HG02759 (cell line): ENCODE measurements around the gene CFAP73.

Experiments
- ATAC-seq: cut with Tn5 transposase; IDR thresholded peaks from one replicate; pipeline ENCODE4 v1.9.1; 2021; ENCODE audit warnings: mild to moderate bottlenecking, moderate library complexity; ENCODE audit not compliant: unreplicated experiment

The CFAP73 gene

DNA sequence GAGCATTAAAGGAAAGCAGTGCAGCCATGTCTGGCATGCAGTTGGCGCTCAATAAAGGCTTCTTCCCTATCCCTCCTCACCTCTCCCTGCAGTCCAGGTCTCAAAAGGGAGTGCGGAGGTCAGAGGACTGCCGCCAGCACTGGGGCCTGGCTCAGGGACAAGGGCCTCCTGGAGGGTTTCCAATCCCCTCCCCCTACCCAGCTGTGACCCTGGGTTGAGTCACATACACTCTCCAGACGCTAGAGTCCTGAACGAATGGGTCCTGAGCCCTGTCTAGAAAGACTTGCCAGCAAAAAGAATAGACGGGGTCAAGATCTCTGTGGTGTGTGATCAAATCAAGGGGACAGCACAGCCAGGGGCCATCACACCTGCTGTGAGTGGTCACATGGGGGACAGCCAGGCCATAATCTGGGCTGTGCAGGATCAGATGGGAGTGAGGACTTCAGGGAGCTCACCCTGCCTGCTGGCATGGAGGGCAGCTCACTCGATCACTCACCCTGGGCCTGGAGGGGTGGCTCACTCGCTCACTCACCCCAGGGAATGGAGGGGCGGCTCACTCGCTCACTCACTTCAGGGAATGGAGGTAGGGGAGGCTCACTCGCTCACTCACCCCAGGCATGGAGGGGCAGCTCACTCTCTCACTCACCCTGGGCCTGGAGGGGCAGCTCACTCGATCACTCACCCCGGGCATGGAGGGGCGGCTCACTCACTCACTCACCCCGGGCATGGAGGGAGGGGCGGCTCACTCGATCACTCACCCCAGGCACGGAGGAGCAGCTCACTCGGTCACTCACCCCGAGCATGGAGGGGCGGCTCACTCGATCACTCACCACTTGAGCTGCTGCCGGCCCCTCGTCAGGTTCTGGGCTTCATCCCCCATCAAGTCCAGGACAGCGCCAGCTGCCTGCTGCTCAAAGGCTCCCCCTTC lies 12.8 kb downstream of the CFAP73 start:
- no peak for ATAC-seq

DNA sequence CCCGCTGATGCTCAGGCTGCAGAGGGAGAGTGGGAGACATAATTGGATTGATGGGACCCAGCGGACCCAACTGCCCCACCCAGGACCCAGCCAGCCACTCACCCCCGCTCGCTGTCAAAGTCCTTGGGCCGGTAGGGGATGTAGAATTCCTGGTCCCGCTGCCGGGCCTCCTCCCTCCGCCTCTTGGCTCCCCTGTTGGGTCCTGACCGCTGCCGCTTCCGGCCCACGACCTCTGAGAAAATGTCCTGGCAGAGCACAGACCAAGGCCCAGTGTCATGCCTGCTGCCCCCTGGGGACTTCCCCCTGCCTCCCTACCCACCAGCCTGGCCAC lies 13.5 kb downstream of the CFAP73 start:
- ATAC-seq = no peak

DNA sequence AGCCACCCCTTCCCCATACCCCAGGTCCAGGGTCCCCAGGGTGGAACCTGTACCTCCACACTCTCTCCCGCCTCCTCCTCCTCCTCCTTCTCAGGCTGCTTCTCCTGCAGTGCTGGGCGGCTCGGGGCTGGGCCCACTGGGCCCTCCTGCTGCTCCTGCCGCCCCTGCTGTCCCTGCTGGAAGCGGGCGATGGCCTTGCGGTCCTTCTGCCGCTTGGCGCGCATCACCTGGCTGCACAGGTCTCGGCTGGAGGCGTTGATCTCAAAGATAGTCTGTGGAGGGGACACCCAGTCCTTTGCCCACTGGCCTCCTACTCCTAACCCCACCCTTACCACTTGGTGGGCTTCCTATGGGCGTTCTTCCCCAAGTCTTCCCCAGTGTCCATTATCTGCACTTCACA lies 14.5 kb downstream of the CFAP73 start:
- ATAC-seq = no peak

DNA sequence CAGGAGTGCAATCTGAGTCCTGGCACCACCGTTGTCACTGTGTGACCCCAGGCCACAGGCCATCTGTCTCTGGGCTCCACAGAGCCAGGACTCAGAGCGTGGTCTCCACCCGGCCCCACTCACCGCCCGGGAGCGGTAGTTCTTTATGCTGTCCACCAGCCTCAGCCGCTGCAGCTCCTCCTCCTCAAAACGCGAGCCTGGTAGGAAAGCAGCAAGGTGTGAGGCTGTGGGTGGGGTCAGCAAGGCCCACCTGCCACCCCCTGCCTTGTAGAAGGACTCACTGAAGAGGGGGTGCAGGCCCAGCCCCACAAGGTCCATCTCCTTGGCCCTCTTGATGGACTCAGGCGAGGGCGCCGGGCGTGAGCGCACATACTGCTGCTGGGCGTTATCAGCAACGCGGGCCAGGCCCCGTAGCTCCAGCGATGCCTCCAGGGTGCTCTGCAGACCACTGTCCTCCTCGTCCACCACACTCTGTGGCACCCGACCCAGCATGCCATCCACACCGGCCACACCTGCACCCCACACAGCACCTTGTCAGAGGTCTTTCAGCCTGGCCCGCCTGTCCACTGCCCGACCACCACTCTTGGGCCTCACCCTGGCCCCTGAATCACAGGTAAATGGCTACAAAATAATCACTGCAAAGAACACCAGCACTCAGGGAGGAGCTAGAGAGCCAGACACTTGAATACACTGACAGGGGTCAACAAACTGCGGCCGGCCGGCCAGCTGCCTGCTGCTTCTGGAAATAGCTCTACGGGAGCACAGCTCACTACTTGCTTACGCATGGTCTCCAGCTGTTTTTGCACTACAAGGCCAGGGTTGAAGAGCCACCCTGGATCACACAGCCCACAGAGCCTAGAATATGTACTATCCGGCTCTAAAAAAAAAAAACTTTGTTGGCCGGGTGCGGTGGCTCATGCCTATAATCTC lies 16.3 kb downstream of the CFAP73 start:
- ATAC-seq = no peak

DNA sequence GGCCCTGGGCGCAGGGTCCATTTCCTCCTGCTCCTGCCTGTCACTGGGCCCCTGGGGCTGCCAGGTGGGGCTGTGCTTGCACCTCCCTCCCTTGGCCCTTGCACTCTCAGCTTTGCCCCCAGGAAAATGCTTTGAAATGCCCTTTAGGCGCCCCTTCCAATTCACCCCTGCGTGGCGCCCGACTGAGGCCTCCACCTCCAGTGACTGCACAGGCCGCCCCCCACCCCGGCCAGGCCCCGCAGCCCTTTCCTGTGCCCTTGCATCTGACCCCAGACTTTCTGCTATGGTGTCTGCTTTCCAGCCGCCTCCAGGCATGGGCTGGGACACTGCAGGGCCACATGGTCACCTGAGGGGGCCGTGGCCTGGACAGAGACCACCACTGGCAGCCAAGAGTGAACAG lies 18.3 kb downstream of the CFAP73 start:
- ATAC-seq = no peak

DNA sequence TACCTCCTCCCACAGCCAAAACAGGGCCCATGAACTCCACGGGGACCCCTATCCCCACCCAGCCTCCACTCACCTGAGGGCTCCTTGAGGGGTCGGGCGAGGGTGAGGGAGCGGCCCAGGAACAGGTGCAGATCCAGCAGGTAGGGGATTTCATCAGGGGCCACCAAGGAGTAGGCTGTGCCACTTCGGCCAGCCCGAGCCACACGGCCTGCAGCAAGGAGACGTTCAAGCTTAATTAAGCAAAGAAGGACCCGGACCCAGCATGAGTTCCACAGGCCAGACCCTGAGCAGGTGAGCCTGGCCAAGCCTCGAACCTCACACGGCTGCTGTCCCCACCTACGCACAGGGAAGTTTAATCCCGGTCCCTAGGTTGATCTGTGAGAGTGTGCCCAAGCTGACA lies 20.2 kb downstream of the CFAP73 start:
- no peak for ATAC-seq

DNA sequence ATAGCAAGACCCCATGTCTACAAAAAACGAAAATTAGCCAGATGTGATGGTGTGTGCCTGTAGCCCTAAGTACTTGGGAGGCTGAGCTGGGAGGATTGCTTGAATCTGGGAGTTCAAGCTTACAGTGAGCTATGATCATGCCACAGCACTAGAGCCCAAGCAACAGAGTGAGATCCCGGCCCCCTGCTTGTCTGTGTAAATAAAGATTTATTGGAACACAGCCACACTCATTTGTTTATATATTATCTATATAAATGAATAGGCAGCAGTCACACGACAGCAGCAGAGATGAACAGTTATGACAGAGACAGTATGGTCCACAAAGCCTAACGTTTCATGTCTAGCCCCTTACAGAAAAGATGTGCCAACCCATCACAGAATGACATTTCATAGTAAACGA lies 20.9 kb downstream of the CFAP73 start:
- no peak for ATAC-seq

DNA sequence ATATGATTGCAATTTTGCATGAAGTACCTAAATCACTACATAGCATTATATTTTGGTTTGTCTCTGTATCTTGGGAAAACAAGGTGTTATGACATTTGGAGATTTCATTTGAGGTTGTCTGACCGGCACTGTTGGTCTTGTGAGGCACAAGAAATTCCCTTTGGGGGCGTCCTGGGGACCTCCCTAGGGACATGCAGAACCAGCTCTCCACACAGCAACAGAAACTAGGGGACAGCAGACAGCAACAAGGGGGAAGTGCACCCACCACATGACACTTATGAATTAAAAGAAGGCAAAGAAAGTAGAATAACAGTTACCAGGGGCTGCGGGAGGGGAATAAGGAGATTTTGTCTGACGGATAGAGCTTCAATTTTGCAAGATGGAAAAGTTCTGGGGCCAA lies 21.4 kb downstream of the CFAP73 start:
- ATAC-seq = no peak

DNA sequence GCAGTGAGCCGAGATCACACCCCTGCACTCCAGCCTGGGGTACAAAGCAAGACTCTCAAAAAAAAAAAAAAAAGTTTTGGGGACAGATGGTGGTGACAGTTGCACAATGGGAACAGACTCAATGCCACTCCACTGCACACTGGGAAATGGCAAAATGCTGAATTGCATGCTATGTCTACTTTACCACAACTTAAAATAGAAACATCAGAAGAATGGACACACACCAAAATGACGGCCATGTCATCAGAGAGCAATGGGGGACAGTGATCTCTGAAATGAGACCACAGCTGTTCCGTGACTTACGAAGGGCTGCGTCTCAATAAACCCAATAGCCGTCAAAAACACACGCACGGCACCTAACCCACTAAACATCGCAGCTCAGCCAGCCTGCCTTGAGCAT lies 22.0 kb downstream of the CFAP73 start:
- ATAC-seq = no peak

DNA sequence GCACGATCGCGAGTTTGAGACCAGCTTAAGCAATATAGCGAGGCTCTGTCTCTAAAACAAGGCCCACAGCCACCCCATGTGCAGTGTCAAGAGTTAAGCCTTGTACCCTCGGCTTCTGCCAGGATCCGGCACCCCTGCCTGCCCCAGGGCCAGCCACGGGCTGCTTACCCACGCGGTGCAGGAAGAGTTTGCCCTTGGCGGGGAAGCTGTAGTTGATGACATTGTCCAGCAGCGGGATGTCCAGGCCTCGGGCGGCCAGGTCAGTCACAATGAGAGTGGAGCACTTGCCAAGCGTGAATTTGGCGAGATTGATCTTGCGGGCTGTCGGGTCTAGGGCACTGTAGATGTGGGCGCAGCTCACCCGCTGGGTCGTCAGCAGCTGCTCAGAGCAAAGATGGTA lies 22.7 kb downstream of the CFAP73 start:
- no peak for ATAC-seq

DNA sequence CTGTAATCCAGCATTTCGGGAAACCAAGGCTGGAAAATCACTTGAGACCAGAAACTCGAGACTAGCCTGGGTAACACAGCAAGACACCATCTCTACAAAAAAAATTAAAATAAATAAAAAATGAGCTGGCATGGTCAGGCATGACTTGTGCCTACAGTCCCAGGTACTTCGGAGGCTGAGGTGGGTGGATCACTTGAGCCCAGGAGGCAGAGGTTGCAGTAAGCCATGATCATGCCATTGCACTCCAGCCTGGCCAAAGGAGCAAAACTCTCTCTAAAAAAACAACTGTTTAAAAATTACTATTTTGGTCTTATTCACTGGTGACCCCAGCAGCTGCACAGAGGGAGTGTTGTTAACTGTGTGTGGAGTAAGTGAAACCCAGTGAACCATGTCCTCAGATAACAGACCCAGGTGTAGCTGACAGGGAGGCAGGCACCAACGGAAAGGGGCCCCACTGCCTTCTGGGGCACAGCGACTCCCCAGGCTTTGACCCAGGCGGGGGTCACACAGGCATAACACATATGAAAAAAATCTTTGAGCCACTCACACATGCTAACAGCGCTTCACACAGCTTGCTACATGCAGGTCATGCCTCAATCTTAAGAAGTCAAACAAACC lies 23.7 kb downstream of the CFAP73 start:
- peak; percentile 76 for ATAC-seq

DNA sequence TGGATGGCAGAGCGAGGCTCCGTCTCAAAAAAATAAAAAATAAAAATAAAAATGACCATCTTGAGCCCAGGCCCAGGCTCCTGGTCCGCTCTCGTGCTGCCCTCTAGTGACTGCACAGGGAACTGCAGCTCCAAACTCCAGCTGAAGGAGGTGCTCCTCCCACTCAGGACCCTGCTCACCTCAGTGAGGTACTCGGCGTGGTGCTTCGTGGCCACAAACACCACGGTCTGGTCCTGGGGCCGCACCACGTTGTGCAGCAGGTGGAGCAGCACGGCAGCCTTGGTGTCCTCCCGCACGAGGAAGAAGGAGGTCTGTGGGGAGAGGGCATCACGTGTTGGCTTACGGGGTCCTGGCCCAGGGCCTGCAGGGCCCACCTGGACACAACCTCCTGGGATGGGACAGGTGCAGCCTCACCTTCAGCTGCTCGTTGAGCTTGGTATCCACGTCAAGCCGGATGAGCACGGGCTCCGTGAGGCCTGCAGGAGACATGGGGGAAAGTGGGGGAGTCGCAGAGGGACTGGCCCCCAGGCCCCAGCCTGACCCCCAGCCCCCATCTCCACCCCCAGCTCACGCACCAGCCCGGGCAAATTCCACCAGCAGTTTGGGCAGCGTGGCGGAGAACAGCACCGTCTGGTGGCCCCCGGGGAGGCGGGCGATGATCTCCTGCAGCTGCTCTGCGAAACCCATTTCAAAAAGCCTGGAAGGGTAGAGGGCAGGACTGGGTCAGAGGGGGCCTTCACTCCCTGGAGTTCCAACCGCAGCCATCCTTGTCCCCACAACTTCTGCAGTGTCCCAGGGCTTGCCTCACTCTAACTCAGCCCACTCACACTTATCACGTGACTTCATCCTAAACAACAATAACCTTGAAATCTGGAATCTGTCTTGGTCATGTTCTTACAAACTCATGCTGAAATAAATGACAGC lies 25.2 kb downstream of the CFAP73 start:
- ATAC-seq = no peak

DNA sequence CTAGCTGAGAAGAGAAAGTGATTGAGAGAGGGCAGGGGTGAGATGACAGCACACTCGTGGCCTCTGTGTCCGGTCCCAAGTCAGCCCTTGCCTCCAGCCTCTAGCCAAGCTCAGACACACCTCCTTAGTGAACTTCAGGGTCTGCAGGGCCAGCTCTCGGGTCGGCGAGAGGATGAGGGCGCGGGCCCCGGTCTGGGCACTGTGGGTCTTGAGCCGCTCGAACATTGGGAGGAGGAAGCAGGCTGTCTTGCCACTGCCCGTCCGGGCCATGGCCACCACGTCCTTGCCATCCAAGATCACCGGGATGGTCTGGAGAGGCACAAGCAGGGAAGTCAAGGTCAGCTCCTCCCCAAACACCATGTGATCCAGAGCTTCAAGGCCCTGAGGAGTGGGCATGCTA lies 29.5 kb downstream of the CFAP73 start:
- no peak for ATAC-seq

DNA sequence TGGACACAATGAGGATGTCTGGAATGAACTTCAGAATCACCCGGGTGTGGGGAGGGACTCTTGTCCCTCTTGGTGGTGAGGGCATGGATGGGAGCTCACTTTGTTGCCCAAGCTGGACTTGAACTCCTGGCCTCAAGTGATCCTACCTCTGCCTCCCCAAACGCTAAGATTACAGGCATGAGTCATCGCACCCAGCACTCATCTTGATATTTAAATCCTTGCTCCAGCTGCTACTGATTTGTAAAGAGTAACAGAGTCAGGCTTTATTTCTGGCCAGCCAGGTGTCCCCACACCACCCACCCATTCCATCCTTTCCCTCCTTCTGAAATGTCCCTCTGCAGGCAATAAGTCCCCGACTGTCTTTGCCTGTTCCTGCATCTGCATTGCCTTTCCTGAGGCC lies 30.8 kb downstream of the CFAP73 start:
- ATAC-seq = no peak

DNA sequence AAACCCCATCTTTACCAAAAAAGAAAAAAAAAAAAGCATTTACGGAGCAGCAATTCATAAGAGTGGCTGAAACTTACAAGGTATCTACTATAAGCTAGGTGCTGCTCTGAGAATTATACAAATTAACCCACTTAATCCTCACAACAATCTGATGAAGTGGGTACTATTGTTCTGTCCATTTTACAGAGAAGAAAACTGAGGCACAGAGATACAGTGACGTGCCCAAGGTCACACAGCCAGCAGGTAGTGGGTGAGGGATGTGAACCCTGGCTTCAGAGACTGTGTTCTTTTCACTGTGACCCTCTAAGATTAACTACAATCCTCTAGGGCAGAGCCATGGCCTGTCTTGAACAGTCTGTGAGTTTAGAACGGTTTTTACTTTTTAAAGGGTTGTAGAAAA lies 32.5 kb downstream of the CFAP73 start:
- ATAC-seq = no peak

DNA sequence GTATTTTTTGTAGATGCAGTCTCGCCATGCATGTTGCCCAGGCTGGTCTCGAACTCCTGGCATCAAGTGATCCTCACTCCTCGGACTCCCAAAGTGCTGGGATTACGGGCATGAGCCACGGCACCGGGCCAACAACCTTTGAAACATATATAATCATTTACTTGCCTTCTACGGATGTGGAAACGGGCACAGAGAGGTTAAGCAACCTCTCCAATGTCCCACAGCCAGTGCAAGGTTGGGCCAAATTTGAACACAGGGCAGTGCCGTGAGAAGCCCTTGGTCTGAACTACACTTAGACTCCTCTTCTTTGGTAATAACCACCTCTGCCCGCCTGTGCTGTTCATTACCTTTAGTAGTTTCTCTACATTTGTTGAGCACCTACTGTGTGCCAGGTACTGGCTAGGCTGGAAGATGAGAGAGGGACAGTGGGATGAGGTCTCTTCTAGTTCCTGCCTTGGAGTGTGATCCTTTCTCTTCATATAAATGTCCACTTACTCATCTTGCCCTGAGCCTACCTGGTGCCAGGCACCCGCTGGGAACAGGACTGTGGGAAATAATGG lies 33.6 kb downstream of the CFAP73 start:
- ATAC-seq = no peak

DNA sequence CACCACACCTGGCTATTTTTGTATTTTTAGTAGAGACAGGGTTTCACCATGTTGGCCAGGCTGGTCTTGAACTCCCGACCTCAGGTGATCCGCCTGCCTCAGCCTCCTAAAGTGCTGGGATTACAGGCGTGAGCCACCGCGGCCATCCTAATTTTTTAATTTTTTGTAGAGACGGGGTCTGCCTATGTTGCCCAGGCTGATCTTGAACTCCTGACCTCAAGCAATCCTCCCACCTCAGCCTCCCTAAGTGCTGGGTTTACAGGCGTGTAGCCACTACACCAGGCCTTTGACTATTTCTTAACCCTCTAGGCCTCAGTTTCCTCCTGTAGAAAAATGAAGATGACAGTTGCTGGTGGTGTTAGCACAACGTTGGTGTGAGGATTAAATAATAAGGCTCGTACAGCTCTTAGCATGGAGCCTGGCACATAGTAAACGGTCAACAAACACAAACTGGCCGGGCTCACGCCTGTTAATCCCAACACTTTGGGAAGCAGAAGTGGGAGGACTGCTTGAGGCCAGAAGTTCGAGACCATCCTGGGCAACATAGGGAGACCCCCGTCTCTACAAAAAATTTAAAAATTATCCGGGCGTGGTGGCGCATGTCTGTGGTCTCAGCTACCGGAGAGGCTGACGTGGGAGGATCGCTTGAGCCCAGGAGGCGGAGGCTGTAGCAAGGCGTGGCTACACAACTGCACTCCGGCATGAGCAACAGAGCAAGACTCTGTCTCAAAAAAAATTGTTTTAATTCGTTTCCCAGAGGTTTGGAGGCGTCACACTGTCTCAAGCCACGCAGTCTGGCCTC lies 34.8 kb downstream of the CFAP73 start:
- ATAC-seq = peak; percentile 54

DNA sequence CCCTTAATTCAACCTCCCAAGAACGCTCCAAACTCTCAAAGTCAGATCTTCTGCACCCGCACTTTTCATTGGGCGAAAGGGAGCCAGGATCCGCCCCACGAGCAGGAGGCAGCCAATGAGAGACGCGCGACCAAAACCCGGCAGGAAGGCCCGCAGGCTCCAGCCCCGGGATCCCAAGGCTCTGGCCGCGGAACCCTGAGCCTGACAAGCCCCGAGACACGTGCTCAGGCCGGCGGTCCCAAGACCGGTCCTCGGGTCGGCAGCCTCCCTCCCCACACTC lies 35.3 kb downstream of the CFAP73 start:
- ATAC-seq = peak; percentile 81

DNA sequence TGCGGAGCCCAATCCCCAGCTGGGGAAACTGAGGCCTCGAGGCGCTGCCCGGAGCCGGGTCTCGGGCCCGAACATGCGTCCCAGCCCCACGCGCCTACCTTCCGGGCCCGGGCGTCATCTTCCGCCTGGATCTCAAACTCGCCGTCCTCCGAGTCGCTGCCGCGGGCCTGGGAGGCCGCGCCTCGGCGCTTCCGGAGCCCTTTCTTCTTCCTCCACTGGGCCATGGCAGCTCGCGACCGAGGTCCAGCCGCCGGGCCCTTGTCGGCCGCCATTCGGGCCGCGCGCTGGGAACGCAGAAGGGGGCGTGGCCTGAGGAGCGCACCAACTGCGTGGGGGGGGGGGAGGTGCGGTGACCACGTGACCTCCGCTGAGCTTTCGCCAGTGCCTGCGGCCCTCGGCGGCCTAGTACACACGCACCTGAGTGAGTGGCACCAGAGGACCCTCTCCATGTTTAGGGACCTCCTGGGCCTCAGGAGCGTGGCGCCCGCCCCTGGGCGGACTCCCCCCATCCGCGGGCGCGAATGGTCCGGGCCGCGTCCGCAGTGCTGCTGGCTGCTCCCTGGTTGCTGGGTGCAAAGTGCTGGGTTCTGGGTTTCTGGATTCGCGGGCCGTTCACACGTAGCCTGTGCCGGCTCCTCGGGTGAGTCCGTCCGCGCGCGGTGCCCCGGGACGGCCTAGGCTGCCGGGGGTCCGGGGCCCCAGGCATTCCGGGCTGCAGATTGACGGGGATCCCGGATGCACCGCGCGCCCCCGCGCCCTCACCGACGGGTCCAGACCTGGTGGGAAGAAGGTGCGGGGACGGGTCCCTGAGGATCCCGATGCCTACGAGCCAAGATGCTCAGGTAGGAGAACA lies 35.9 kb downstream of the CFAP73 start, which contains the start of the genes DDX54 and RITA1:
DDX54 (minus strand) TSS at position 299 of the 853 bp plus-strand sequence; CDS start at position 272, 27 bp downstream.
RITA1 (plus strand) TSS at position 542 of the 853 bp plus-strand sequence. CDS start 1,026 bp downstream, outside the sequence.
- peak; percentile 52 for ATAC-seq
